ENCODE data around the gene USP13.

DNA sequence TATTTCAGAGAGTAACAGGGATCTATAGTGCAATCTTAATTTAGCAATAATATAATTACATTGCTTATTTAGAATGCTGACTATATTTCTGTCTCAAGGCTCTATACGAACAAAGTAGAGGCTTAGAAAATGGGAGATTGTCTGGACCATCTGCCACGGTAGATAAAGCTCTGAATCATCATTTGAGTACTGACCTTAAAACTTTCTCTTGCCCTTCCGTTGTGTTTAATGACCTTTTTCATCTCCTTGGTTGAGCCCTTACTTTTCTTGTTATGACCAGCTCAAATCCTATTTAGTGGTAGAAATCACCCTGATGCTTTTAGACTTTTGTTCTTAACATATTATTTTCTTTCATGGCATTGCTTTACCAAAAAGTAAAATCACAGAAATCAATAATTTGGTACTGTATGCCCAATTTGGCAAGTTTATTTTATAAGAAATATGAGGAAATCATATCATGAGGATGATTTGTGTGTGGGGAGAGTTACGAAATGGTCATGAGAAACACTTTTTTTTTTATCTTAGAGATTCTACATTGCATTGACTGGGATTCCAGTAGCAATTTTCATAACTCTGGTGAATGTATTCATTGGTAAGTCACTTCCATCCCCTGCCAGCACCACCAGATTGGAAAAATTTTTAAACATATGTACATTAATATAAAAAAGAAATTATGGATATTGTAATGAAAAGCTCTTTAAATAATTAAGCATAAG, 37.2 kb upstream of the USP13 start:
- no peak for TF ChIP-seq CTCF (IDR thresholded peaks at IDR 0.05)
- no peak for TF ChIP-seq EZH2 (IDR thresholded peaks at IDR 0.05; ENCODE audit: borderline replicate concordance, insufficient read depth, low read depth, low read length, poor library complexity, severe bottlenecking)
